GM19193 (cell line): Measurements from ENCODE around the gene KCNH6.

Experiments used
- POLR2A ChIP-seq: IDR thresholded peaks from 4 replicates; pipeline ENCODE4 v1.6.1; 2011; ENCODE audit not compliant: insufficient read depth, insufficient read length; ENCODE audit errors: extremely low read depth

KCNH6 gene

DNA sequence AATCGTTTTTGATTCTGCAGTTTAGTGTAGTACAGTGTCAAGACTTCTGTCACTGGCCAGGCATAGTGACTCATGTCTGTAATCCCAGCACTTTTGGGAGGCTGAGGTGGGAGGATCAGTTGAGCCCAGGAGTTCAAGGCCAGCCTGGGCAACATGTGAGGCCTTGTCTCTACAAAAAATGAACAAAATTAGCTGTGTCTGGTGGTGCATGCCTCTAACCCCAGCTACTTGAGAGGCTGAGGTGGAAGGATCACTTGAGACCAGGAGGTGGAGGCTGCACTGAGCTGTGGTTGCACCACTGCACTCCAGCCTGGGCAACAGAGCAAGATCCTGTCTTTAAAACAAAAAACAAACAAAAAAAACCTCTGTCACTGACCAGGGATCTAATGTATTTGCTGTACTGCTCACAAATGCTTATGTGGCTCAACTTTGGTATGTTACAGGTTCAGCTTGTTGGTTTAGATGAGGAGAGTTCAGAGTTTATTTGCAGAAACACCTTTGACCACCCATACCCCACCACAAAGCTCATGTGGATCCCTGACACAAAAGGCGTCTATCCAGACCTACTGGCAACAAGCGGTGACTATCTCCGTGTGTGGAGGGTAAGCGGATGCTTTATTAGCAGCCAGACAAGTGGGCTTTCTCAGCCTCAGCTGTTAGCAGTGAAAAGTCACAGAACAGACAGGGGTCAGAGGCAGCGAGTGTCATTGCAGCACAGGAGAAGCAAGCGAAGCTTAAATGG lies 55.0 kb downstream of the KCNH6 start:
- no peak for TF ChIP-seq POLR2A

DNA sequence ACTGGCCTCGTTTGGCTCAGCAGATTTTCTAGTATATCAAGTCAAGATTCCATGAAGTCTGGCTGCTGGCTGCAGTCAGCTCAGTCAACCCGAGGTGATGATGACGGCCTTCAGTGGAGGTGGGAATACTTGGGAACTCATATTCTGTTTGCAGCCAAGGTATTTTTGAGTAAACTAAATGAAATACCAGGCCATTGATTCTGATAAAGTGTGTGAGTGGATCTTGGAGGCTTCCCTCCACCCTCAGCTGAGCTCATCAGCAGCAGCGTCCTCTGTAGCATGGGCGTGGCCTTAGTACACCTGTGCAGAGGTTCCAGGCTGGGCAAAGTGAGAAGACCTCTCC lies 55.6 kb downstream of the KCNH6 start:
- TF ChIP-seq POLR2A = no peak

DNA sequence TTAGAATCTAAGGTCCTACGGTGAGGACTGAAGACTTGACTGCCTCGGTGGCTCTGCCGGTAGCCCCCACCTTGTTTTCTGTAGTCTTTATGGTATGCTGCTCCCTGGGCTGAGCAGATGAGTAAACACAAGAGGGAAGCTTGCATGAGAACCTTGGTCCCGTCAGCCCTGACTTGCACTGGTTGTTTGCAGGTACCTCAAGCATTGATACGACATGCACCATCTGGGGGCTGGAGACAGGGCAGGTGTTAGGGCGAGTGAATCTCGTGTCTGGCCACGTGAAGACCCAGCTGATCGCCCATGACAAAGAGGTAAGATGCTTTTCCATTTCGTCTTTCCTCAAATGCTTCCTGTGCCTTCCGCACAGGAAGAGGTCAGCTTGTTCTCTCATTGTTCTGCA lies 56.5 kb downstream of the KCNH6 start:
- no peak for TF ChIP-seq POLR2A

DNA sequence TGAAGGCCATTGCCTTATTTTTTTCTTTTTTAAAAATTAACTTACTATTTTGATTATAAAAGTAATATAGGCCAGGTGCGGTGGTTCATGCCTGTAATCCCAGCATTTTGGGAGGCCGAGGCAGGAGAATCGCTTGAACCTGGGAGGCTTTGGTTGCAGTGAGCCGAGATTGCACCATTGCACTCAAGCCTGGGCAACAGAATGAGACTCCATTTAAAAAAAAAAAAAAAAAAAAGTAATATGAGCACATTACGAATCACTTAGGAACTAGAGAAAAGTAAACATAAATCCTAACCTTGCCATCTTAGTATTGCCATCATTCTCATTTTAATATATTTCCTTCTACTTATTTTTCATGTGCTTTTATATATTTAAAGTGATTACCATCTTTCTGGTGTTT lies 64.6 kb downstream of the KCNH6 start:
- TF ChIP-seq POLR2A = no peak

DNA sequence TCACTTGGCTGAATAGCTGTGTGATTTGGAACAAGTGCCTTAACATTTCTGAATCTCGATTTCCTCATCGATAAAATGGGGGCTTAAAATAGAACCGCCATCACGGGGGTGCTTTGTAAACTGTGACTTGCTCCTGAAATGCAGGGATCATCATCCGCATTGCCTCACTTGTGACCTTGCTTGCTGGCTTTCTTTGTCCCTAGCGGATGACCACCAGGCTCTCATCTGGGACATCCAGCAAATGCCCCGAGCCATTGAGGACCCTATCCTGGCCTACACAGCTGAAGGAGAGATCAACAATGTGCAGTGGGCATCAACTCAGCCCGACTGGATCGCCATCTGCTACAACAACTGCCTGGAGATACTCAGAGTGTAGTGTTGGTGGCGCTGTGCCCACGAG lies 65.6 kb downstream of the KCNH6 start:
- no peak for TF ChIP-seq POLR2A

DNA sequence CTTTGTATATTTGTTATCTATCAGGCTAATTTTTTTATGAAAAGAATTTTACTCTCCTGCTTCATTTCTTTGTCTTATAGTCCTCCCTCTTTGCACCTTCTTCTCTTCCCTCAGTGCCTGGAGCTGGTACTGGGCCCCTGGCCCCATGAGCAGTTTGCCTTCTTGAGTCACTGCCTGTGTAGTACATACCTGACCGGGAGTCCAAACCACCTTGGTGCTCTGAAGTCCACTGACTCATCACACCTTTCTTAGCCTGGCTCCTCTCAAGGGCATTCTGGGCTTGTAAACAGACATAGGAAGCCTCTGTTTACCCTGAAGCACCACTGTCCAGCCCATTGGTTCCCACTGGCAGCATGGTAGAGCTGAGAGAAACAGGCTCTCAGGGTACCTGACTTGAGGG lies 66.5 kb downstream of the KCNH6 start:
- TF ChIP-seq POLR2A = no peak

DNA sequence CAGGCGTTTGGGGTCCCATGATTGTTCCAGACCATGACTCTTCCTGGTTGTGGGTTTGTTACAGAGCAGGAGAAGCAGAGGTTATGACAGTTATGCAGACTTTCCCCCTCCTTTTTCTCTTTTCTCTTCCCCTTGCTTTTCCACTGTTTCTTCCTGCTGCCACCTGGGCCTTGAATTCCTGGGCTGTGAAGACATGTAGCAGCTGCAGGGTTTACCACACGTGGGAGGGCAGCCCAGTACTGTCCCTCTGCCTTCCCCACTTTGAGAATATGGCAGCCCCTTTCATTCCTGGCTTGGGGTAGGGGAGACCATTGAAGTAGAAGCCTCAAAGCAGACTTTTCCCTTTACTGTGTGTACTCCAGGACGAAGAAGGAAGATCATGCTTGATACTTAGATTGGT lies 69.6 kb downstream of the KCNH6 start:
- no peak for TF ChIP-seq POLR2A

DNA sequence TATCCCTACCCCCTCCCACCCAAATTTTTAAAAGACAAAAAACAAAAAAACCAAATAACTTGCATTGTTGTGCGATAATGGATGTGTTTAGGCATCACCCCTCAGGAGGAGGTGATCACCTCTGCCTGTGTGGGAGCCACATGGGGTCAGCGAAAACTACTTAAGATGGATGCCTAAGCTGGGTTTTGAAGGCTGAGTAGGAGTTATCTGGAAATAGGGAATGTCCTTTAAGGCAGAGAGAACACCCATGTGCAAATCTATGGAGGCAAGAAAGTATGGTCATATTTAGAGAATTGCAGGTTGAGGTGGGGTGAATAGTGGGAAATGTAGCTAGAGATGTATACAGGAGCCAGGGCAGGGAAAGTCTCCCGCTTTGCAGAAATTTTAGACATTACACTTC lies 72.0 kb downstream of the KCNH6 start:
- TF ChIP-seq POLR2A = no peak
